CD14-positive monocyte (primary cell): Measurements from ENCODE around the gene RCE1. TPM values are rescaled to one million over a fixed set of nuclear protein-coding genes. Genes with fewer than 3 reads are reported as not detected.

ENCODE experiments used
- DNase-seq, 3 donors: peaks; one replicate each; pipeline ENCODE4 v3.0.0-alpha.2; 2011 to 2022
- H2AFZ ChIP-seq: 2 replicates; pipeline ENCODE4 v1.6.0; 2012; ENCODE audit warnings: mild to moderate bottlenecking, low read depth, low read length, inconsistent platforms; ENCODE audit not compliant: insufficient read depth, poor library complexity, severe bottlenecking
- H3K27ac ChIP-seq, 2 donors: 1 replicate in 1 of 2; 2 replicates in 1 of 2; pipeline ENCODE4 v1.5.1; 2012 to 2013; ENCODE audit warnings: low read length in 2 of 2, control low read depth in 1 of 2, inconsistent platforms in 1 of 2, low read depth in 1 of 2, mild to moderate bottlenecking in 1 of 2
- H3K27me3 ChIP-seq, 2 donors: one replicate each; pipeline versions ENCODE4 v1.6.0 to v1.6.1; 2011 to 2013; ENCODE audit warnings: low read length in 2 of 2; ENCODE audit not compliant: control insufficient read depth in 2 of 2, insufficient read depth in 2 of 2
- H3K36me3 ChIP-seq, 2 donors: replicated peaks in 1 of 2; 1 replicate in 1 of 2; 2 replicates in 1 of 2; pipeline versions ENCODE4 v1.5.1 to v1.6.1; 2012 to 2013; ENCODE audit warnings: low read length in 2 of 2, control low read depth in 1 of 2, inconsistent platforms in 1 of 2, mild to moderate bottlenecking in 1 of 2; ENCODE audit not compliant: insufficient read depth in 2 of 2, control insufficient read depth in 1 of 2
- H3K4me1 ChIP-seq, 2 donors: 1 replicate in 1 of 2; 2 replicates in 1 of 2; pipeline versions ENCODE4 v1.5.1 to v1.6.1; 2012 to 2013; ENCODE audit warnings: low read length in 2 of 2, control low read depth in 1 of 2, inconsistent platforms in 1 of 2, mild to moderate bottlenecking in 1 of 2, moderate library complexity in 1 of 2; ENCODE audit not compliant: insufficient read depth in 2 of 2, control insufficient read depth in 1 of 2
- H3K4me2 ChIP-seq: replicated peaks from 2 replicates; pipeline ENCODE3; 2012; ENCODE audit warnings: low read length, moderate library complexity, mild to moderate bottlenecking; ENCODE audit not compliant: poor library complexity, severe bottlenecking; ENCODE audit errors: extremely low read depth
- H3K4me3 ChIP-seq, 3 experiments: fragments of 200-600 bp in 1 of 3; sonication (generic) in 1 of 3; replicated peaks in 1 of 3; 1 replicate in 2 of 3; 2 replicates in 1 of 3; pipeline ENCODE4 v1.5.1; 2011 to 2013; ENCODE audit warnings: low read length in 3 of 3, mild to moderate bottlenecking in 3 of 3, control low read depth in 2 of 3, low read depth in 2 of 3, inconsistent platforms in 1 of 3, moderate library complexity in 1 of 3
- H3K79me2 ChIP-seq: 2 replicates; pipeline ENCODE4 v1.6.0; 2012; ENCODE audit warnings: mild to moderate bottlenecking, control low read depth, inconsistent platforms, low read length, moderate library complexity; ENCODE audit not compliant: insufficient read depth
- H3K9ac ChIP-seq: 2 replicates; pipeline ENCODE4 v1.6.0; 2017; ENCODE audit warnings: low read length, mild to moderate bottlenecking; ENCODE audit not compliant: insufficient read depth, poor library complexity, severe bottlenecking
- H3K9me3 ChIP-seq, 2 donors: replicated peaks in 1 of 2; 1 replicate in 1 of 2; 2 replicates in 1 of 2; pipeline versions ENCODE4 v1.5.1 to v1.6.1; 2012 to 2013; ENCODE audit warnings: low read length in 2 of 2, control low read depth in 1 of 2; ENCODE audit not compliant: control insufficient read depth in 1 of 2, insufficient read depth in 1 of 2
- H4K20me1 ChIP-seq: 2 replicates; pipeline ENCODE4 v1.6.0; 2012; ENCODE audit warnings: mild to moderate bottlenecking, low read length, control low read depth, moderate library complexity; ENCODE audit not compliant: insufficient read depth
- H3K27ac Mint-ChIP-seq, 7 donors: one replicate each; pipeline ENCODE4 v1.8.0; 2020; ENCODE audit warnings: mild to moderate bottlenecking in 7 of 7, mixed read lengths in 7 of 7, moderate library complexity in 6 of 7, inconsistent platforms in 2 of 7
- H3K27me3 Mint-ChIP-seq, 3 donors: one replicate each; pipeline ENCODE4 v1.8.0; 2021 to 2022; ENCODE audit warnings: low read depth in 3 of 3, mild to moderate bottlenecking in 3 of 3, mixed read lengths in 3 of 3, moderate library complexity in 3 of 3, inconsistent platforms in 1 of 3
- H3K36me3 Mint-ChIP-seq, 2 donors: one replicate each; pipeline ENCODE4 v1.8.0; 2020; ENCODE audit warnings: mixed read lengths in 2 of 2, inconsistent platforms in 1 of 2, mild to moderate bottlenecking in 1 of 2
- H3K4me1 Mint-ChIP-seq: one replicate; pipeline ENCODE4 v1.8.0; 2020; ENCODE audit warnings: mild to moderate bottlenecking, mixed read lengths
- H3K4me3 Mint-ChIP-seq, 2 donors: one replicate each; pipeline ENCODE4 v1.8.0; 2020; ENCODE audit warnings: mild to moderate bottlenecking in 2 of 2, mixed read lengths in 2 of 2, moderate library complexity in 1 of 2
- H3K9me3 Mint-ChIP-seq, 7 donors: one replicate each; pipeline ENCODE4 v1.8.0; 2020 to 2022; ENCODE audit warnings: mixed read lengths in 7 of 7, mild to moderate bottlenecking in 6 of 7, moderate library complexity in 6 of 7, inconsistent platforms in 2 of 7
- WGBS: methylation state at CpG from one replicate; pipeline ENCODE4 v1.1.5; 2013; ENCODE audit warnings: missing lambda C conversion rate; ENCODE audit not compliant: insufficient coverage; 5-methylcytosine and 5-hydroxymethylcytosine counted together
- intact Hi-C, 2 donors: fragments of 100-400 bp; cut with micrococcal nuclease; formaldehyde crosslinking; loops; one replicate each; pipeline versions ENCODE4 v1.15.0 to v1.15.1; 2023
- polyA plus RNA-seq, 3 donors: library from polyadenylated mRNA; depleted of rRNA in 1 of 3; unstranded in 2 of 3; stranded (reverse) in 1 of 3; fragments of 300-500 nt in 2 of 3; fragments of >200 nt in 1 of 3; fragmentation: Illumina TruSeq in 2 of 3; gene quantifications; 1 replicate in 2 of 3; 2 replicates in 1 of 3; pipeline ENCODE4 v1.2.3, GENCODE V29; 2012 to 2021
- TF ChIP-seq, protein P1 (sequence below): fragments of 200-600 bp; IDR thresholded peaks from one replicate; pipeline ENCODE4 v1.8.0; 2022; ENCODE audit warnings: antibody characterized with exemption, mild to moderate bottlenecking

Gene RCE1
- polyA plus RNA-seq, 3 donors: 20.3 to 24.7 (median 22.8) TPM

DNA sequence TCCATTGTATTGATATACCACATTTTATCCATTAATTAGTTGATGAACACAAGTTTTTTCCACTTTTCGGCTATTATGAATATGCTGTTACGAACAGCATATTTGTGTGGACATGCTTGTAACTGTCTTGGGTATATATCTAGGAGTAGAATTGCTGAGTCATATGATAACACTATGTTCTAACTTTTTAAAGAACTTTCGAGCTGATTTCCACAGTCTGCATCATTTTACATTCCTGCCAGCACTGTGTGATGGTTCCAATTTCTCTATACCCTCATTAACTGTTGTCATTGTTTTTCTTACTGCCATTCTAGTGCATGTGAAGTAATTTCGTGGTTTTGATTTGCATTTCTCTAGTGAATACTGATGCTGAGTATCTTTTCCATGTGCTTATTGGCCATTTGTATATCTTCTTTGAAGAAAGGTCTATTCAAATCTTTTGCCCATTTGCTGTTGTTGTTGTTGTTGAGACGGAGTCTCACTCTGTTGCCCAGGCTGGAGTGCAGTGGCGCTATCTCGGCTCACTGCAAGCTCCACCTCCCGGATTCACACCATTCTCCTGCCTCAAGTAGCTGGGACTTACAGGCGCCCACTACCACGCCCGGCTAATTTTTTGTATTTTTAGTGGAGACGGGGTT is 7.4 kb upstream of the RCE1 start:
- H3K4me2 ChIP-seq: no peak overlapping the region
- H3K27me3 Mint-ChIP-seq: peaks cover 0 to 4% (median 0%) of the 10 kb centered on the region in 3 donors

DNA sequence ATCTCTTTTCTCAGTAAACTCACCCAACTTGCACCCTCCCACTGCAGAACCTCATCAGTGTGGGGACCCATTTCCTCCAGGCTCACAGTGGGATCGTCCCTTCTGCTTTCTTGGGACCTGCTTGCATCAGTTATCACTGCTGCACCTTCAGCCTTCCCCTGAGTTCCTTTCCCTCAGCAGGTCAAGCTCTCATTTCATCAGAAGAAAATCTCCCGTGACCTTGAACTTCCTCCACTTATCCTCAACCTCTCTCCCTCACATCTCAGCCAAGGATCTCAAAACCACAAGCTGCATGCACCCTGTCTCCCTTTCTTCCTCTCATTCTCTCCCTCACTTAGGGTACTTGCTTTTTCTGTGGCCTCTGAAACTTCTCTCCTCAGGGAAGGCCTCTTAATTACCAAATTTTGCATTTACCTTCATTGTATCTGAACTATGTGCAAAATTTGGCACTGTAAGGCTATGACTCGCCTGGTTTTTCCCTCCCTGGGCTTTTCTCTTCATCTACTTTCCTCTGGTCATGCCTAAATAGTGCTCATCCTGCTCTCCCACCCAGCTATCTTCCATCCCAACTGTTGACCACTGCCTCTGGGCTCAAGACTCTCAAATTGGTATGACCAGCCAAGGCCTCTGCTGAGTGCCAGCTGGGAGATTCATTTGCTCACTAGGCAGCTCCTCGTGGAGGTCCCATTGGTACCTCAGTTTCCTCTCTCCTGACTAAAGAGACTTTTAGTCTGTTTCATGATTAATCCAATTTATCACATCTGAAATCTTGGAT is 2.7 kb upstream of the RCE1 start:
- peak overlapping the region; percentile 18 to 80 (median 53) for H3K27ac Mint-ChIP-seq
- peak overlapping the region in 1 of 2 donors; percentile 61 for H3K27ac ChIP-seq
- intact Hi-C loops: loop anchor here (10.0 kb wide), 2 partner anchors 426 to 554 kb away; partner anchors contain the start of gene RAD9A (in 1 of the 2)
- H4K20me1 ChIP-seq: peaks cover 46% of the 10 kb centered on the region
- peaks cover 37% of the 10 kb centered on the region for H3K4me1 Mint-ChIP-seq
- H3K9me3 Mint-ChIP-seq: no peaks in the 10 kb centered on the region
- H2AFZ ChIP-seq: no peak overlapping the region
- WGBS: 61% methylated on average over 4 of the region's 4 CpGs
- H3K4me3 ChIP-seq: no peak overlapping the region
- H3K36me3 Mint-ChIP-seq: peaks cover 15 to 24% of the 10 kb centered on the region in 2 donors
- H3K4me1 ChIP-seq: peaks cover 23 to 30% of the 10 kb centered on the region in 2 donors
- peak in 1 of 3 donors; percentile 33 for DNase-seq
- peaks cover 60% of the 10 kb centered on the region for H3K79me2 ChIP-seq
- no peak overlapping the region for H3K9ac ChIP-seq
- H3K36me3 ChIP-seq: peaks cover 10 to 21% of the 10 kb centered on the region in 2 donors
- TF ChIP-seq, protein P1, sequence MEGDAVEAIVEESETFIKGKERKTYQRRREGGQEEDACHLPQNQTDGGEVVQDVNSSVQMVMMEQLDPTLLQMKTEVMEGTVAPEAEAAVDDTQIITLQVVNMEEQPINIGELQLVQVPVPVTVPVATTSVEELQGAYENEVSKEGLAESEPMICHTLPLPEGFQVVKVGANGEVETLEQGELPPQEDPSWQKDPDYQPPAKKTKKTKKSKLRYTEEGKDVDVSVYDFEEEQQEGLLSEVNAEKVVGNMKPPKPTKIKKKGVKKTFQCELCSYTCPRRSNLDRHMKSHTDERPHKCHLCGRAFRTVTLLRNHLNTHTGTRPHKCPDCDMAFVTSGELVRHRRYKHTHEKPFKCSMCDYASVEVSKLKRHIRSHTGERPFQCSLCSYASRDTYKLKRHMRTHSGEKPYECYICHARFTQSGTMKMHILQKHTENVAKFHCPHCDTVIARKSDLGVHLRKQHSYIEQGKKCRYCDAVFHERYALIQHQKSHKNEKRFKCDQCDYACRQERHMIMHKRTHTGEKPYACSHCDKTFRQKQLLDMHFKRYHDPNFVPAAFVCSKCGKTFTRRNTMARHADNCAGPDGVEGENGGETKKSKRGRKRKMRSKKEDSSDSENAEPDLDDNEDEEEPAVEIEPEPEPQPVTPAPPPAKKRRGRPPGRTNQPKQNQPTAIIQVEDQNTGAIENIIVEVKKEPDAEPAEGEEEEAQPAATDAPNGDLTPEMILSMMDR: no peak
- no peaks in the 10 kb centered on the region for H3K27me3 ChIP-seq
- H3K27me3 Mint-ChIP-seq: no peaks in the 10 kb centered on the region
- no peak overlapping the region for H3K4me3 Mint-ChIP-seq
- H3K4me2 ChIP-seq: no peak overlapping the region
- H3K9me3 ChIP-seq: no peaks in the 10 kb centered on the region

More for the DNA sequence above, 7.4 kb upstream of the RCE1 start:
- peaks cover 15% of the 10 kb centered on the region for H3K79me2 ChIP-seq
- peaks cover 39% of the 10 kb centered on the region for H4K20me1 ChIP-seq
- Mint-ChIP-seq H3K9me3 (no peaks in the 10 kb centered on the region), H3K36me3 (peaks cover 8 to 16% of the 10 kb centered on the region in 2 donors), H3K4me3 (no peak overlapping the region), H3K27ac (peak overlapping the region in 2 of 7 donors; percentile 30 to 66), H3K4me1 (peaks cover 14% of the 10 kb centered on the region)
- no peaks in the 10 kb centered on the region for H3K27me3 ChIP-seq
- TF ChIP-seq, protein P1: no peak
- H3K4me1 ChIP-seq: no peaks in the 10 kb centered on the region
- no peak overlapping the region for H3K4me3 ChIP-seq
- no peak overlapping the region for H2AFZ ChIP-seq
- no peak overlapping the region for H3K9ac ChIP-seq
- H3K36me3 ChIP-seq: peaks cover 3 to 12% of the 10 kb centered on the region in 2 donors
- no peak overlapping the region for H3K27ac ChIP-seq
- no peak for DNase-seq
- intact Hi-C loops: loop anchor here (1.0 to 10.0 kb wide), 4 partner anchors 141 to 257 kb away; no protein-coding TSS in a partner anchor
- WGBS: 70% methylated on average over 2 of the region's 12 CpGs
- no peaks in the 10 kb centered on the region for H3K9me3 ChIP-seq
